ENCODE data around the gene ZNF783.

Gene ZNF783

GRCh38 chr7:149281508-149282330, 19.7 kb downstream of the ZNF783 start:
- DNase-seq (ENCODE audit: low read depth): no peak

DNA sequence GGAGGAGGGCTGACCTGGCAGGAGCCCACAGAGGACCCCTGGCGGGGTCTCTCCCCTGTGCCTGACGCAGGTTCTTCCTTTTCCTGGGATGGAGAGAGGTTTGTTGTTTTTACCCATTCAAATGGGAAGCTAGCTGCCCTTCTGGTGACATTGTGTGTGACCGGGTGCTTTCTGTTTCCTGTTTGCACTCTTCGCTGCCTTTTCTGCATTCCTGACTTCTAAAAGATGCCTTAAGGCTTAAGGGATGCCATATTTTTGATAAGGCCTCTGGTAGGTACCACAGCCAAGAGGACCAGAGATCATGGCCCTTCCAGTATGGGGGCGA, 20.3 kb downstream of the ZNF783 start:
- DNase-seq (ENCODE audit: low read depth): no peak

- no peak for DNase-seq (ENCODE audit: low read depth)
Measured at GRCh38 chr7:149283321-149283720, 21.3 kb downstream of the ZNF783 start.

DNA sequence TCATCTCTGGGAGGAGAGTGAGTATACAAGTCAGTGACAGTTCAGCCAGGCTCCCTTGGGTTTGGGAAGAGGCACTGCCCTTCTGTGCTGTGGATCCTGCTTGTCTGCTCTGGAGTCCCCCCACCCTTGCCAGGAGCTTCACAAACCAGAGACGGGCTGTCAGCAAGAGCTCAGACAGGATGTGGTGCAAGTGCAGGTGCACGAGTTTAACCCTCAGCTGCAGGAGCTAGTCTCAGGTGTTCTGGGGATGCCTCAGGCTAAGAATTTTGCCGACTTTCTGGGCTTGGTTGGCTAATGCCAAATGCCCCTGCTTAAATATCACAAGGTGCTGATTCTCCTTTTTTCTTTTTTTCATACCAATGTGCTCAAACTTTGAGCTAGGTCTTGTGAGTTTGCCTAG, 22.3 kb downstream of the ZNF783 start:
- no peak for DNase-seq (ENCODE audit: low read depth)

- DNase-seq (ENCODE audit: low read depth): peak; percentile 95
Measured at GRCh38 chr7:149284850-149285585, 23.0 kb downstream of the ZNF783 start.

DNA sequence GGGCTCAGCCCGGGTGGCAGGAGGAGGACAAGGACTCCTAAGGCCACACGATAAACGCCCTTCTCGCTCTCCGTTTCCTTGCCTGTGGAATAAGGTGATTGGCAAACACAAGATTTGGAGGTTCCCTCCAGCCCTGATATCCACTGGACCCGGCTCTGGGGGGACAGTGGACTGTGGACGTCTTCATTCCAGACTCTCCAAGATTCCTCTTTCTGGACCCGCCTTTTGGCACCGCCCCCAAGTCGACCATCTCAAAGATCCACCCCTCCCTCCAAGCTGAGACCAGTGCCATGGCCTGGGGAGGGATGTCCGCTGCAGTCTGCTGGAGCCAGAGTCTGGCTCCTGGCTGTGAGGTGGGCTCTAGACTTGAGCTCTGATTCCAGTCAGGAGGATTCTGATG, 23.6 kb downstream of the ZNF783 start:
- DNase-seq (ENCODE audit: low read depth): no peak

DNA sequence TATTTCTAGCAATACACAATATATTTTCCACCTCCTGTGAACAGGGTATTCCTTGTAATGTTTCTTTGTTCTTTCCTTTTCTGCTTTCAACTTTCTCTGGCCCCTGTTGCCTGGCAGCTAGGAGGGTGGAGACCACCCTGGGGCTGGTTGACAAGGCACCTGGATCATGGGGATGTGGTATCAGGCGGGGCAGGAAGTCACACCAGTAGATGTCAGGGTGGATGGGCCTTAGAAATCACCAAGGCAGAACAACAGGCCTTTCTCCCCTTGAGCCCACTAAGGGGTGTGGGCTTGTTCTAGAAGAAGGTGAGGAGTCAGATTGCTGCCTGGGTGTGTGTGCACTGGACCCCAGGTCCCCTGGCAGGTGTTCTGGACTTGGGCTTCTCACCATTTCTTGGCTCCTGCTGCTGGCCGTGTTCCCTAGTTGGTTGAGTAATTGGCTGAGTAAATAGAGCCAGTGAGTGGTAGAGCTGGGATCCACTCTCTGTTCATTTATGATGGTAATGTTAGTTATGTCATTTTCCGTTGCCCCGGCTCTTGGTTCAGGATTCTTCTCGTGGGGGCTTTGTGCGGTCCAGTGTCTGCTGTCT, 24.9 kb downstream of the ZNF783 start:
- no peak for DNase-seq (ENCODE audit: low read depth)

GRCh38 chr7:149287622-149288021, 25.6 kb downstream of the ZNF783 start:
- DNase-seq (ENCODE audit: low read depth): no peak

DNA sequence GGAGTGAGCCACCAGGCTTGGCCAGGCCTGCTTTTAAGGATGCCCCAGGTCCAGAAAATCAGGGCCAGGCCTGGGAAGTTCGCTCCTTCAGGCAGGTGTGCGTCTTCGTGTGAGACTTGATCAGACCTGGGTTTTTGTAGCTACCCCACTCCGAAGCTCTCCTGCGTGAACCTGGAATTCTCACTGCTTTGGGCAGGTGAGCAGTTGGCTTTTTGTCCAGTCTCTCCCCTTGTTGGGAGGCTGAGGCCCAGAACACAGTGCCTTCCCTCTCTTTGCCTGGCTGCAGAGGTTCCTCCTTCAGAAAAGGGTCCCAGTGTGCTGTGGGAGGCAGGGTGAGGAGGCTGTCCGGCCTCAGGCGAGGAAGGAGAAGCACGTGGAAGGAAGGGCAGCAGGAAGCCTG, 27.3 kb downstream of the ZNF783 start:
- DNase-seq (ENCODE audit: low read depth): no peak

GRCh38 chr7:149289856-149290255, 27.9 kb downstream of the ZNF783 start:
- no peak for DNase-seq (ENCODE audit: low read depth)

GRCh38 chr7:149291036-149291780, 29.2 kb downstream of the ZNF783 start:
- DNase-seq (ENCODE audit: low read depth): no peak

DNA sequence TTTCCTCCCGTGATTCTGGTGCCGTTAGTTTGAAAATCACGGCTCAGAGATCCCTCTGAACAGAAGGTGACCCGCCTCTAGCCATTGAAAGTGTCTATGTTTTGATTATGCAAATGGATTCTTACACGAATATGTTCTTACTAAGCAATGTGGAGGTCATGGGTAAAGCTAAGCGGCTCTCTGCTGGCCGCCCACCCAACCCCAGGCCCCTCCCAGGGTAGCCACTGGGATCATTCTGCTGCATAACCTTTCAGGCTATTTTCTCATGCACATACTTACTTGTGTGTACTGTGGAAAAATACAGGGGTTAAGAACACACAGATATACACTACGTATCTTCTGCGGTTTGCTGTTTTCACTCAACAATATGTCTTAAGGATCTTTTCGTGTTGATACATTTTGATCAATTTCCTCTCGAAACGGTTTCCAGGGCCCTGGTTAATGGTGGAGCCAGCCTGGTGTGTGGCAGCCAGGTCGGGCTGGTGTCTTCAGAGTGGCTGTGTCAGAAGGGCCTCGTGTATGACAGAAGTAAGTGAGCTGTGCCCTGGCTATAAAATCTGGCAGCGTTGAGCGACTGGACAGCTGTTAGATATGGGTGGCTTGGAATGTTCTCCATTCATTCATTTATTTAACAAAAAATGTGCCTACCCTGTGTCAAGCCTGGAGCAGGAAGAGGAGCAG, 29.9 kb downstream of the ZNF783 start:
- no peak for DNase-seq (ENCODE audit: low read depth)

GRCh38 chr7:149292462-149292823, 30.4 kb downstream of the ZNF783 start:
- no peak for DNase-seq (ENCODE audit: low read depth)

GRCh38 chr7:149293338-149293737, 31.3 kb downstream of the ZNF783 start:
- DNase-seq (ENCODE audit: low read depth): no peak

GRCh38 chr7:149293946-149294633, 32.1 kb downstream of the ZNF783 start:
- DNase-seq (ENCODE audit: low read depth): no peak

DNA sequence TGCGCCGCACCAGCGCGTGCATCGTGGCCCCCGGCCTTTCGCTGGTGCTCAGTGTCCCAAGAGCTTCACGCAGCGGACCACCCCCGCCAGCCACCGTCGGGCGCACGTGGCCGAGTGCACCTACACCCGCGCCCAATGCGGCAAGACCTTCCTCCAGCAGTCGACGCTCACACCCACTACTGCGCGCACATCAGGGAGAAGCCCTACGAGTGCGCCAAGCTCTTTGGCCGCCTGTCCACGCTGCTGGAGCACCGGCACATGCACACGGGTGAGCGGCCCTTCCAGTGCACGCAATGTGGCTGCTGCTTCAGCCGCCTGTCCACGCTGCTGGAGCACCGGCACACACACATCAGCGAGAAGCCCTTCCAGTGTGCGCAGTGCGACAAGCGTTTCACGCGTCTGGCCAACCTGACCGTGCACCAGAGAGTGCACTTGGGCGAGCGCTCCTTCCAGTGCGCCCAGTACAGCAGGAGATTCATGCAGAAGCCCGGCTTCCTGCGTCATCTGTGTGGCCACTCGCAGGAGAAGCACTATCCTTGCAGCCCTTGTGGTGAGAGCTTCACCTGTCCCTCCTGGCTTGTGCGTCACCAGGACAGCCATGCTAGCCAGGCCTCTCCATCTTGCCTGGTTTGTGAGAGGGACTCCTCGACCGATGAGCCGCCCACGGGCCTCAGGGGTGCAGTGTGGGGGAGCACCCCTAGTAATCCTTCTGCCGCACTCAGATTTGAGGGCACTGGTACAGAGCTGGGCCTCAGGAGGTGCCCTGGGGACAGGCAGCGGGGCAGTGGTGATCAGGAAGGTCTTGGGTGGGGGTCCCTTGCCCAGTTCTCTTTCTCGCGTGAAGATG, 32.9 kb downstream of the ZNF783 start:
- DNase-seq (ENCODE audit: low read depth): no peak

GRCh38 chr7:149295481-149295850, 33.5 kb downstream of the ZNF783 start:
- DNase-seq (ENCODE audit: low read depth): no peak

DNA sequence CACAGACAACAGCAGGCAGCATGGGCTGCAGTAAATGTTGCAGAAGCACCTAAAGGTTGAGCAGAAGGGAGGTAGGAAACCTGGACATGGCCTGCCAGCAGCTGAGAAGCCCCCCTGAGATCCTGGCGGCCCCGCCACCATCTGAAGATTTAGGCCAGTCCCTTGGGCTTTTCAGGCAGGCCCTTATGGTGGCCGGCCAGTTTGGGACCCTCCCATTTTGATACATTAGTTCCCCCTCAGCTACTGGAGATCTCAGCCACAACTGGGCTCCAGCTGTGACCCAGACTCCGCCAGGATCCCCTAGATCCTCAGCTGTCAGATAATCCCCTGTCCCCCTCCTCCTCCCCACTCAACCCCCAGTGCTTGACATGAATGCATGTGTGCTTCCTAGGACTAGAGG, 34.4 kb downstream of the ZNF783 start:
- DNase-seq (ENCODE audit: low read depth): no peak

DNA sequence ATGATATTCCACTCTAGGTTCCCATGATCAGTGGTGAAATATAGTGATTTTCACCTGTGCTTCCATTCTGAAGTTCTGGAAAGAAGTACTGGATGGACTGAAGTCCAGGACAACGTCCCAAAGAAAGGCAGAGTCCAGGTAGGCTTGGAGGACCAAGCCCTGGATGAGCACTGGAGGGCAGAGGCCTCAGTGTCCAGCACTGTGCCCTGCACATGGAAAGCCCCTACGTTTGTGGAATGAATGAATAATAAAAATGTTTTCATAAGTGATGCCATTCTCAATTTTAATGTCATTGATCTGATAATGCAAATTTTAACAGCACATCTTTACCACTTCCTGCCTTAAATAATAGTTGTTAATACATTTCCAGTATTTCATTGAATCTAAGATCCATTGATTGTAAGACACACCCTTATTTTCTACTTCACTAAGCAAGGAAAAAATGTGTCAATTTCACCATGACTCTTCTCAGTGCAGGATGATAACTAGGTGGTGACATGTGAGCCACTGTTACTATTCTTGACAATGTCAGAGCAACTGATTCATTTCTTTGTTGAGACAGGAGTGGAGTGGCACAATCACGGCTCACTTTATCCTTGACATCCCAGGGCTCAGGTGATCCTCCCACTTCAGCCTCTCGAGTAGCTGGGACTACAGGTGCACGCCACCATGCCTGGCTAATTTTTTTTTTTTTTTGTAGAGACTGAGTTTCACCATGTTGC, 35.2 kb downstream of the ZNF783 start:
- DNase-seq (ENCODE audit: low read depth): no peak

Measured in stimulated activated CD8-positive, alpha-beta memory T cell treated with anti-CD3 and anti-CD28 coated beads, Interleukin-15, amount 100 ng/mL, for 1 hour (primary cell).